Fibroblast of the aortic adventitia (primary cell): Measurements from ENCODE around the gene GPR78. TPM values are rescaled to one million over a fixed set of nuclear protein-coding genes. Genes with fewer than 3 reads are reported as not detected.

Experiments used
- DNase-seq: peaks from one replicate; pipeline ENCODE4 v3.0.0-alpha.2; 2010; ENCODE audit warnings: low read depth
- H3K4me3 ChIP-seq: 2 replicates; pipeline ENCODE4 v1.5.1; 2011; ENCODE audit warnings: low read depth, mild to moderate bottlenecking, control low read depth, low read length, moderate library complexity
- CTCF ChIP-seq: IDR thresholded peaks from 2 replicates; pipeline ENCODE4 v1.5.1; 2011; ENCODE audit warnings: mild to moderate bottlenecking, low read length, control low read depth, inconsistent platforms; ENCODE audit not compliant: insufficient read depth
- total RNA-seq: library from RNA; depleted of rRNA; stranded (reverse); fragments of >200 nt; gene quantifications from 2 replicates; pipeline ENCODE4 v1.2.3, GENCODE V29; 2012; ENCODE audit warnings: low replicate concordance

The GPR78 gene
- total RNA-seq, 1 donor: 0.36 TPM

- no peak overlapping the region for H3K4me3 ChIP-seq
- DNase-seq: no peak
- no peak for TF ChIP-seq CTCF
Observed at GRCh38 chr4:8540991-8541390, 39.2 kb upstream of the GPR78 start.

GRCh38 chr4:8541981-8542715 is 38.0 kb upstream of the GPR78 start:
- no peak overlapping the region for H3K4me3 ChIP-seq
- DNase-seq: no peak
- no peak for TF ChIP-seq CTCF

DNA sequence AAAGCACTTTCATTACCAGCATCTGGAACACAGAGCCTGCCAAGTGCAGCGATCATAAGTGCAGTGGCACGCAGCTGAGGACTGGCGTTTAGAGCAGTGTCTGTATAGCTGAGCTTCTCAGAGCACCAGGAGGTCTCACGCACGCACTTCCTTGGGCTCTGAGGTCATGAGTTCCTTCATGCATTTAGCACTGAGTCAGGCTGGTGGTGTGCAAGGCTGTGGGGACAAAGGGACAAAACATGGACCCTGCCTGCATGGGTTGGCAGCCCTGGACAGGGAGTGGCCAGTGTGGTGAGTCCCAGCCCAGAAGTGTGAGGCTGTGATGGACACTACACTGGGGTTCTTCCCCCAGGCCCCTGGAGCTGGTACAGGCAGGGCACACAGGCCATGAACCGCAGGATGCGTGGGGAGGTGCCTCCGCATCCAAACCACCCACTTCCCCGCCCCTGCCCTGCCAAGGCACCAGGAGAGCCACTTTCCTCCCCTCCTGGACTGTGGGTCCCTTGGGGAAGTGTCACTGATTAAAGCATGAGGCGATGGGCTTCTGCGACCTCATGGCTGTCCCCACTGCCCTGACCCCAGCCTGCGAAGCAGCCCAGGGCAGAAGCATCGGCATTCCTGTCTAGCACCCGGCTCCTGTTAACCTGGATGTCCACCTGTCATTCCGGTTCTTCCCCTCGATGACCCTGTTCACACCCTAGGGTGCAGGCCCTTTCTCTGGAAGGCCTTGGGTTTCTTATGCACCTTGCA is 37.2 kb upstream of the GPR78 start:
- no peak overlapping the region for H3K4me3 ChIP-seq
- no peak for TF ChIP-seq CTCF
- DNase-seq: no peak

DNA sequence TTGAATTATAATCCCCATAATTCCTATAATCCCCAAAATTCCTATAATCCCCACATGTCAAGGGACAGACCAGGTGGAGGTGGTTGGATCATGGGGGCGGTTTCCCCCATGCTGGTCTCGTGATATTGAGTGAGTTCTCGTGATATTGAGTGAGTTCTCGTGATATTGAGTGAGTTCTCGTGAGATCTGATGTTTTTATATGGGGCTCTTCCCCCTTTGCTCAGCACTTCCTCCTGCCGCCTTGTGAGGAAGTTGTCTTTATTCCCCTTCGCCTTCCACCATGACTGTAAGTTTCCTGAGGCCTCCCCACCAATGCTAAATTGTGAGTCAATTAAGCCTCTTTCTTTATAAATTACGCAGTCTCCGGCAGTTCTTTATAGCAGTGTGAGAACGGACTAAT is 36.6 kb upstream of the GPR78 start:
- no peak for TF ChIP-seq CTCF
- no peak for DNase-seq
- no peak overlapping the region for H3K4me3 ChIP-seq

GRCh38 chr4:8544282-8544681 is 35.9 kb upstream of the GPR78 start:
- DNase-seq: no peak
- H3K4me3 ChIP-seq: no peak overlapping the region
- no peak for TF ChIP-seq CTCF

DNA sequence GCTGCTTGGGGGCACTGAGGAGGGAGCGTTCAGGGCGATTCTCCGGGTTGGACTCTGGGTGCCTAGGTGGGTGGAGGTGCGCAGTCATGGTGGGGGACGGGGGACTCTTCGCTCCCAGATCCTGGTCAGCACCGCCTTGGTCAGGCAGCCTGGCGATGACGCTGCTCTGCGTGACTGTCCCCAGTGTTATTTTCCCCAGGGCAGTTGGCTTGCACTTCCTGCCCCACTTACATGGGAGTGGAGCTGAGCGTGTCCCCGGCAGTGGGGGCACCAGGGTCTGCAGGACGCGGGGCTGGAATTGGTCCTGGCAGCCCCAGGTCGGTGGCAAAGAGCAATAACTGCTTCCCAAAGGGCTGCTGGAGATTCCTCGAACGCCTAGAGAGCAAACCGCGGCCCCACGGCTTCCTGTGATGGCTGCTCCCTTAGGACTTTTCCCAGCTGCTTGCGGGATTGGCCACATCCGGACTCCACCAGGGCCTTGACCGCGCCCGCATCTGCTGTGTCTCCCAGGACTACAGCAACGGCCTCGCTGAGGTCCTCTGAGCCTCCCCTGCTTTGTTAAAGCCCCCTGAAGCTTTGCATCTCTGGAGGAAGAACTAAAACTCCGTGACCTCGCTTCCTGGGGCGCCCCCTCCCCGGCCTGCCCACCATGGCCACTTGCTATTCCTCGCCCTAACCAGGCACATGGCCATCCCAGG is 35.3 kb upstream of the GPR78 start:
- TF ChIP-seq CTCF: no peak
- DNase-seq: no peak
- H3K4me3 ChIP-seq: no peak overlapping the region
